Type B pancreatic cell (in vitro differentiated cells): ENCODE measurements around the gene NCDN. TPM values are rescaled to one million over a fixed set of nuclear protein-coding genes. Genes with fewer than 3 reads are reported as not detected.

ENCODE experiments used
- DNase-seq: peaks from one replicate; pipeline ENCODE4 v3.0.0; 2021; ENCODE audit warnings: mixed read lengths; ENCODE audit not compliant: unreplicated experiment; ENCODE audit errors: extremely low spot score
- H3K27ac Mint-ChIP-seq: 2 replicates; pipeline ENCODE4 v1.8.0; 2021; ENCODE audit warnings: mild to moderate bottlenecking, mixed read lengths
- H3K27me3 Mint-ChIP-seq: 2 replicates; pipeline ENCODE4 v1.8.0; 2021; ENCODE audit warnings: mixed read lengths
- H3K36me3 Mint-ChIP-seq: 2 replicates; pipeline ENCODE4 v1.8.0; 2021; ENCODE audit warnings: mixed read lengths
- H3K4me1 Mint-ChIP-seq: one replicate; pipeline ENCODE4 v1.8.0; 2021; ENCODE audit warnings: mixed read lengths; ENCODE audit not compliant: unreplicated experiment
- H3K4me3 Mint-ChIP-seq: 2 replicates; pipeline ENCODE4 v1.8.0; 2021; ENCODE audit warnings: mild to moderate bottlenecking, mixed read lengths
- H3K9me3 Mint-ChIP-seq: 2 replicates; pipeline ENCODE4 v1.8.0; 2021; ENCODE audit warnings: mixed read lengths
- total RNA-seq: library from RNA; stranded (reverse); gene quantifications from 2 replicates; pipeline ENCODE4 v1.2.1, GENCODE V29; 2021; ENCODE audit warnings: low replicate concordance
- TF ChIP-seq, protein P1 (sequence below): fragments of 200-600 bp; sonication (generic); conservative IDR thresholded peaks from 2 replicates; pipeline ENCODE4 v1.5.0; 2021; ENCODE audit warnings: antibody characterized with exemption, mild to moderate bottlenecking

NCDN gene
- total RNA-seq, 1 donor from 2014 or later = 27.2 TPM

DNA sequence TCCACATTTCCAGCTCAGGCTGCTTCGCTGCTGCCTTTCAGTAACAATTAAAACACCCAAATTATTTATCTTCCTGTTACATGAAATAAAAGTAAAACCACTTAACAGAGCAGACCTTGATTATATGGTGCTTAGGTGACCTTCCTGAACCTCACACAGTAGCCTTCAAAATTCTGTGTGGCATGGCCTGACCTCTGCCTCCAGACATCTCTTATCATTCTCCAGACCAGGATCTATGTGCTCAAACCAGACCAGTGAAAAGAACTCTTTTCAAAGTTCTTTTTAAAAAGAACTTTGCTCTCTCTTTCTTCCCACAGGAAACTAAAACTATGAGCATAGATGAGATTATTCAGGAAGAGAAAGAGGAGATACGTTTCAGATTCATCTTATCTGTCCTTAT lies 38.2 kb upstream of the NCDN start:
- Mint-ChIP-seq H3K27ac (no peak overlapping the region), H3K27me3 (no peaks in the 10 kb centered on the region), H3K4me3 (no peak overlapping the region), H3K36me3 (peaks cover 24% of the 10 kb centered on the region), H3K9me3 (peaks cover 11% of the 10 kb centered on the region), H3K4me1 (no peaks in the 10 kb centered on the region)
- DNase-seq = no peak
- TF ChIP-seq, protein P1, sequence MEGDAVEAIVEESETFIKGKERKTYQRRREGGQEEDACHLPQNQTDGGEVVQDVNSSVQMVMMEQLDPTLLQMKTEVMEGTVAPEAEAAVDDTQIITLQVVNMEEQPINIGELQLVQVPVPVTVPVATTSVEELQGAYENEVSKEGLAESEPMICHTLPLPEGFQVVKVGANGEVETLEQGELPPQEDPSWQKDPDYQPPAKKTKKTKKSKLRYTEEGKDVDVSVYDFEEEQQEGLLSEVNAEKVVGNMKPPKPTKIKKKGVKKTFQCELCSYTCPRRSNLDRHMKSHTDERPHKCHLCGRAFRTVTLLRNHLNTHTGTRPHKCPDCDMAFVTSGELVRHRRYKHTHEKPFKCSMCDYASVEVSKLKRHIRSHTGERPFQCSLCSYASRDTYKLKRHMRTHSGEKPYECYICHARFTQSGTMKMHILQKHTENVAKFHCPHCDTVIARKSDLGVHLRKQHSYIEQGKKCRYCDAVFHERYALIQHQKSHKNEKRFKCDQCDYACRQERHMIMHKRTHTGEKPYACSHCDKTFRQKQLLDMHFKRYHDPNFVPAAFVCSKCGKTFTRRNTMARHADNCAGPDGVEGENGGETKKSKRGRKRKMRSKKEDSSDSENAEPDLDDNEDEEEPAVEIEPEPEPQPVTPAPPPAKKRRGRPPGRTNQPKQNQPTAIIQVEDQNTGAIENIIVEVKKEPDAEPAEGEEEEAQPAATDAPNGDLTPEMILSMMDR = no peak

DNA sequence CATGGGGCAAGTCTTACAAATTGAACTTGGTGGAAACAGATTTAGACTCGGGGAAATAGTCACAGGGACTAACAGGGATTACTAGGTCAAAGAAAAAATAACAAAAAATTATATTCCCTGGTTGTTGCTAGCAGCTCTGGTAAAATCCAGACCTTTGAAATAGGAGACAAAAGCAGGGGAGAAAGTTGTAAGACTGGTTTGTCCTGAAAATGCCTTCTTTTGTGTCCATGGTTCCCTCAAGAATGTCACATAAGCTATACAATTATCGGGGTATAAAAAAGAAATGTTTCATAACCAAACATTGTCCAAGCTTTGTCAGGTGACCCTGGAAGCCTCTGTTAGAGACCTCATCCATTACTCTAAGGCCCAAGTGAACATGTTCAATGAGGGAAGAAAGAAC lies 33.5 kb upstream of the NCDN start:
- H3K4me1 Mint-ChIP-seq = no peaks in the 10 kb centered on the region
- peaks cover 15% of the 10 kb centered on the region for H3K9me3 Mint-ChIP-seq
- H3K36me3 Mint-ChIP-seq = peaks cover 31% of the 10 kb centered on the region
- no peaks in the 10 kb centered on the region for H3K27me3 Mint-ChIP-seq
- peak overlapping the region; percentile 32 for H3K4me3 Mint-ChIP-seq
- TF ChIP-seq, protein P1 = no peak
- peak overlapping the region; percentile 41 for H3K27ac Mint-ChIP-seq
- DNase-seq = no peak

DNA sequence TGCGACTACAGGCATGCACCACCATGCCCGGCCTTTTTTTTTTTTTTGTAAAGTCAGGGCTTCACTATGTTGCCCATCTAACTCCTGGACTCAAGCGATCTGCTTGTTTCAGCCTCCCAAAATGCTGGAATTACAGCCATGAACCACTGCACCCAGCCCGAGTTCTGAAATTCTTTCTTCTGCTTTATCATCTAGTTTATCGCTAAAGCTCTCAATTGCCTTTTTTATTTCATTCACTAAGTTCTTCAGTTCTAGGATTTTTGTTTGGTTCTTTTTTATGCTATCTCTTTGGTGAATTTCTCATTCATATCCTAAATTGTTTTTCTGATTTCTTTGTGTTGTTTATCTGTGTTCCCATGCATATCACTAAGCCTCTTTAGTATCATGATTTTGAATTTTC lies 27.4 kb upstream of the NCDN start:
- Mint-ChIP-seq H3K27ac (no peak overlapping the region), H3K27me3 (no peaks in the 10 kb centered on the region), H3K36me3 (peaks cover 40% of the 10 kb centered on the region), H3K4me3 (no peak overlapping the region), H3K9me3 (peaks cover 24% of the 10 kb centered on the region), H3K4me1 (no peaks in the 10 kb centered on the region)
- DNase-seq = no peak
- TF ChIP-seq, protein P1 = no peak

DNA sequence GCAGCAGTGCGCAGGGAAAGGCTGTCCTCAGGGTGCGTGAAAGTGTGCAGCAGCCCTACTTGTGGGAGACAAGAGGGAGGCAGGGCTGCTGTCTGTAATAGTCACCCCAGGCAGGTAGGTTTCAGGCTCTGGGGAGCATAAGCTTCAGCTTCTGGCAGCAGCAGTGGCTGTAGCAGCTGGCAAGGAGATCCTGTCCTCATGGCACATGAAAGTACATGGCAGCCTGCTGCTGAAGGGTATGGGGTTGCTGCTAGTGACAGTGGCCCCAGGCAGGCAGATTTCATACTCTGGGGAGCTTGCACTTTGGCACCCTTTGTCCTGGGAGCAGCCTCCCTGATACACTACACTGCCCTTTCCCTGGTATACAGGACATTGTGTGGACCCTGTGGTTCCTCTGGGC lies 26.7 kb upstream of the NCDN start:
- no peak for DNase-seq
- Mint-ChIP-seq H3K9me3 (peaks cover 18% of the 10 kb centered on the region), H3K36me3 (peaks cover 34% of the 10 kb centered on the region), H3K4me3 (no peak overlapping the region), H3K4me1 (no peaks in the 10 kb centered on the region), H3K27ac (no peak overlapping the region), H3K27me3 (no peaks in the 10 kb centered on the region)
- TF ChIP-seq, protein P1 = no peak

DNA sequence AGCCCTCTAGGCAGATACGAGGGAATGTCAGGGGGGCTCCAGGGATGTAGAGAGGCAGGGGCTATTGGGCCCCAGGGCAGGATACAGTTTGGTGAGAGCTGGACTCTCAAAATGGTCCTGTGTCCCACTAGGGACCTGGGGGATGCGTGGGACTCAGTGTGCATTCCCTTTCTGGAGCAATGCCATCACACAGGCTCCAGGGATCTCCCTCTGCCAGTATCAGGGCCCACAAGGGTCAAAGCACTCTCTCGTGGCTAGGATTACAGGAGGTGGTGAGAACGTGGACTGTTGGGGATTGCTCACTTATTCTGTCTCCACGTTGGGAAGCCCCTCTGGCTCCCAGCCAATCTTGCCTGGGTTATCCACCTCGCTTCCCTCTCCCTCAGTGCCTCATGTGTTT lies 26.2 kb upstream of the NCDN start:
- no peak overlapping the region for H3K4me3 Mint-ChIP-seq
- H3K9me3 Mint-ChIP-seq = peaks cover 18% of the 10 kb centered on the region
- H3K27ac Mint-ChIP-seq = no peak overlapping the region
- no peaks in the 10 kb centered on the region for H3K27me3 Mint-ChIP-seq
- no peaks in the 10 kb centered on the region for H3K4me1 Mint-ChIP-seq
- peaks cover 34% of the 10 kb centered on the region for H3K36me3 Mint-ChIP-seq
- no peak for DNase-seq
- TF ChIP-seq, protein P1 = no peak
